Activated CD8-positive, alpha-beta memory T cell treated with anti-CD3 and anti-CD28 coated beads, Interleukin-2, amount 10 ng/mL, durations not matched to agents 7 days and 5 days (primary cell): ENCODE measurements around the gene COL4A6. TPM values are rescaled to one million over a fixed set of nuclear protein-coding genes. Genes with fewer than 3 reads are reported as not detected.

Source experiments
- ATAC-seq: fragments of 150-1000 bp; cut with Tn5 transposase; one replicate; pipeline ENCODE4 v1.10.0; 2021; ENCODE audit warnings: moderate library complexity
- CTCF ChIA-PET: fragments of 350-600 bp; sonication (Branson Sonifier 250); formaldehyde crosslinking; loops from one replicate; lab custom pipeline; 2021; ENCODE audit warnings: antibody characterized with exemption; lab: Charles Lee
- DNase-seq: peaks from one replicate; pipeline ENCODE4 v3.0.0-alpha.2; 2020
- H3K27ac Mint-ChIP-seq: one replicate; pipeline ENCODE4 v1.8.0; 2021; ENCODE audit warnings: mild to moderate bottlenecking, mixed read lengths
- H3K27me3 Mint-ChIP-seq: one replicate; pipeline ENCODE4 v1.8.0; 2021; ENCODE audit warnings: mixed read lengths
- H3K36me3 Mint-ChIP-seq: one replicate; pipeline ENCODE4 v1.8.0; 2021; ENCODE audit warnings: mild to moderate bottlenecking, mixed read lengths
- H3K4me1 Mint-ChIP-seq: one replicate; pipeline ENCODE4 v1.8.0; 2021; ENCODE audit warnings: mixed read lengths
- H3K4me3 Mint-ChIP-seq: one replicate; pipeline ENCODE4 v1.8.0; 2021; ENCODE audit warnings: mild to moderate bottlenecking, moderate library complexity, mixed read lengths
- H3K9me3 Mint-ChIP-seq: one replicate; pipeline ENCODE4 v1.8.0; 2022; ENCODE audit warnings: low read depth, mixed read lengths
- total RNA-seq, 2 experiments: library from RNA; stranded (reverse); gene quantifications; one replicate each; pipeline ENCODE4 v1.2.3, GENCODE V29; 2021

The COL4A6 gene
- total RNA-seq, 2 experiments from 2014 or later = not detected

DNA sequence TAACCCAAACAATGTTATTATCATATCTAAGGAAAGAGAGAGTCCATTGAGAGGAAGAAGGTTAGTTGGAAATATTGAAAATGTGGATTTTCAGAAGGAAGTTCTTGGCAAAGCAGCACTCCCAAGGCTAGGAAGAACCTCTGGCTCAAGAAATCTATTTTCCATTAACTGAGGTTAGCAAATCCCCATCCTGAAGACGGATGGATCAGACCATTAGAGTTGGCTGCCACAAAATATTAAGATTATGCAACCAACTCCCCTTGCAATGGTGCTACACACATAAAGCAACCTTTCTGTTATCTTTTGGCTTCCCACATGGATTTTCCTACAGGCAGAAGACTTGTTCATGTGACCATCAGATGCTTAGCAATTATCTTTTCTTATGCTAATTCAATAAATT lies 96.3 kb downstream of the COL4A6 start:
- Mint-ChIP-seq H3K4me3 (no peak overlapping the region), H3K27me3 (no peaks in the 10 kb centered on the region), H3K27ac (no peak overlapping the region), H3K36me3 (no peaks in the 10 kb centered on the region), H3K4me1 (no peaks in the 10 kb centered on the region), H3K9me3 (no peaks in the 10 kb centered on the region)
- DNase-seq (no peak), ATAC-seq (no peak)
- CTCF ChIA-PET = no interaction called here

DNA sequence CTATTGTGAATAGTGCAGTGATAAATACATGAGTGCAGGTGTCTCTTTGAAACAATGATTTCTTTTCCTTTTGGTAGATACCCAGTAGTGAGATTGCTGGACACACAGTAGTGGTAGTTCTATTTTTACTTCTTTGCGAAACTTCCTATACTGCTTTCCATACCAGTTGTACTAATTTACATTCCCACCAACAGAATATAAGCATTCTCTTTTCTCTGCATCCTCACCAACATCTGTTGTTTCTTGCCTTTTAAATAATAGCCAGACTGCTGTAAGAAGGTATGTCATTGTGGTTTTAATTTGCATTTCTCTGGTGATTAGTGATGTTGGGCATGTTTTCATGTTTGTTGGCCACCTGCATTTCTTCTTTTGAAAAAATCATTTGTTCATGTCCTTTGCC lies 105.9 kb downstream of the COL4A6 start:
- ATAC-seq (no peak), DNase-seq (no peak)
- H3K27me3 Mint-ChIP-seq = no peaks in the 10 kb centered on the region
- H3K36me3 Mint-ChIP-seq = no peaks in the 10 kb centered on the region
- CTCF ChIA-PET = no interaction called here
- no peak overlapping the region for H3K27ac Mint-ChIP-seq
- no peak overlapping the region for H3K4me3 Mint-ChIP-seq
- H3K4me1 Mint-ChIP-seq = no peaks in the 10 kb centered on the region
- H3K9me3 Mint-ChIP-seq = no peaks in the 10 kb centered on the region

DNA sequence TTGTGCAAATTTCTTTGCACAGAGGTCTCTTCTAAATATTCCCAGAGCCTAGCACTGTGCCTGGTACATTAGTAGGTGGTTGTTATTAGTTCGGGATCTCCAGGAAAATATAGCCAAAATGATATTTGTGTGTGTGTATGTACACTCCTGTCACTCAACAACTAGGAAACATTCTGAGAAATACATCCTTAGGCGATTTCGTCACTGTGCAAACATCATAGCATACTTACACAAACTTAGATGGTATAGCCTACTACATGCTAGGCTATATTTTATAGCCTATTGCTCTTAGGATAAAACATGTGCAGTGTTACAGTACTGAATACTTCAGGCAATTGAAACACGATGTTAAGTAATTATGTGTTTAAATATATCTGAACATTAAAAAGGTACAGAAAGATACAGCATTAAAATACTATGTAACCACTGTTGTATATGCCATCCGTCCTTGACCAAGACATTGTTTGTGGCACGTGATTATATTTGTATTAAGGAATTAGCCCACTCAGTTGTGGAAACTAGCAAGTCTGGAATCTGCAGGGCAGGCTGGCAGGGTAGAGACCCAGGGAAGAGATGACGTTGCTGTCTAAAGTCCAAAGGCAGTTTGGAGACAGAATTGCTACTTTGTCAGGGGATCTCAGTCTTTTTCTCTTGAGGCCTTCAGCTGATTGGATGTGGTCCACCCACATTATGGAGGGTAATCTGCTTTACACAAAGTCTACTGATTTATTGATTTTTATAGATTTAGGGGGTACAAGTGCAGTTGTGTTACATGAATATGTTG lies 106.9 kb downstream of the COL4A6 start:
- Mint-ChIP-seq H3K27ac (no peak overlapping the region), H3K27me3 (no peaks in the 10 kb centered on the region), H3K4me3 (no peak overlapping the region), H3K4me1 (no peaks in the 10 kb centered on the region), H3K36me3 (no peaks in the 10 kb centered on the region), H3K9me3 (no peaks in the 10 kb centered on the region)
- no peak for DNase-seq
- CTCF ChIA-PET = no interaction called here
- no peak for ATAC-seq

DNA sequence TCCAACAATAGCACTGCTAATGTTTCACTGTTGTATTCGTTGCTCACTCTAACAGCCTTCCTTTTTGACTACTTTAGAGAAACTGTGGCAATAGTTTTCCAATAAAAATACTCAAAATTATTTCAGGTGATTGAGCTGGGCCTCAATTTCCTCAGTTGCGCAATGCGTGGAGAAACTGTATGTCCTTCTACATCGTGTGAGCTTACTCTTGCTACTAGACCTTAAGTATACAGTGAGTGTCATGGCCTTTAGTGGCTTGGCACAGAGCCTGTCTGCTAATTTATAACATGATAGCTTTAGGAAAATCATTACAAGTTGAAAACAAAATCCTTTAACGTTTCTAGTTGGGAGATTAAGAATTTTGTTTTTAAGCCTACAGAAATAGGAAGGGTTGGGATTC lies 114.5 kb downstream of the COL4A6 start:
- Mint-ChIP-seq H3K36me3 (no peaks in the 10 kb centered on the region), H3K27ac (no peak overlapping the region), H3K9me3 (no peaks in the 10 kb centered on the region), H3K4me1 (no peaks in the 10 kb centered on the region), H3K27me3 (no peaks in the 10 kb centered on the region), H3K4me3 (no peak overlapping the region)
- no peak for ATAC-seq
- no peak for DNase-seq
- CTCF ChIA-PET = no interaction called here

DNA sequence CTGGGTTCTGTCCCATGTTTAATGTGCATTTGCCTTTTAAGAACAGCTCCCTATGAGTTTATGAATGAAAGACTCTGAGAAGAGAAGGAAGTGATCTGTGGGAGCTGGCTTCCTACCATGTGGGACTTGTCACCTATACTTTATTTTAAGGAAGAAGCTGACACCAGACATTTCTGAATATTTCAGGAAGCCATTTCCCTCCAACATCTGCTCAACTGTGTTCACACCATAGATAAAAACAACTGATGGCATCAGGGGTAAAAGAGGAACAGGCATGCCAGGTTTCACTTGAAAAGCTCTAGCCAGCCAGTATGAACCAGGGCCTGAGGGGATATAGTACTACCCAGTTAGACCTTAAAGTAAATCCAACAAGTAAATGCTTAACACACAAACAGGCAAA lies 116.0 kb downstream of the COL4A6 start:
- H3K27me3 Mint-ChIP-seq = no peaks in the 10 kb centered on the region
- no peak overlapping the region for H3K27ac Mint-ChIP-seq
- H3K36me3 Mint-ChIP-seq = no peaks in the 10 kb centered on the region
- CTCF ChIA-PET = no interaction called here
- no peak for ATAC-seq
- H3K4me3 Mint-ChIP-seq = no peak overlapping the region
- no peaks in the 10 kb centered on the region for H3K9me3 Mint-ChIP-seq
- H3K4me1 Mint-ChIP-seq = no peaks in the 10 kb centered on the region
- DNase-seq = no peak

DNA sequence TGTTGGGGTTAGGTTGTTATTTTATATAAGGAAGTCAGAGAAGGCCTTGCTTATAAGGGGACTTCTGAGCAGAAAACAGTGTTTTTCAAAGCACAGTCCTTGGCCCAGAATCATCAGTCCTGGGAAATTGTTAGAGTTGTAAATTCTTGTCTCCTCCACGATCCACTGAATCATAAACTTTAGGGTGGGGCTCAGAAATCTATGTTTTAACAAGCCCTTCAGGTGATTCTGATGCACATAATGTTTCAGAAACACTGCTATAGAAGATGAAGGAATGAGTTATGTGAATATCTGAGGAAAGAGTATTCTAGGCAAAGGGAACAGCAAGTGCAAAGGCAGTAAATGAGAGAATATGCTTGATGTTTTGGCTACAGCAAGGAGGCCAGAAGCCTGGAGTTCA lies 121.8 kb downstream of the COL4A6 start:
- no peak overlapping the region for H3K27ac Mint-ChIP-seq
- H3K27me3 Mint-ChIP-seq = no peaks in the 10 kb centered on the region
- H3K4me3 Mint-ChIP-seq = no peak overlapping the region
- H3K4me1 Mint-ChIP-seq = no peaks in the 10 kb centered on the region
- CTCF ChIA-PET = no interaction called here
- ATAC-seq = no peak
- no peaks in the 10 kb centered on the region for H3K36me3 Mint-ChIP-seq
- H3K9me3 Mint-ChIP-seq = no peaks in the 10 kb centered on the region
- no peak for DNase-seq

DNA sequence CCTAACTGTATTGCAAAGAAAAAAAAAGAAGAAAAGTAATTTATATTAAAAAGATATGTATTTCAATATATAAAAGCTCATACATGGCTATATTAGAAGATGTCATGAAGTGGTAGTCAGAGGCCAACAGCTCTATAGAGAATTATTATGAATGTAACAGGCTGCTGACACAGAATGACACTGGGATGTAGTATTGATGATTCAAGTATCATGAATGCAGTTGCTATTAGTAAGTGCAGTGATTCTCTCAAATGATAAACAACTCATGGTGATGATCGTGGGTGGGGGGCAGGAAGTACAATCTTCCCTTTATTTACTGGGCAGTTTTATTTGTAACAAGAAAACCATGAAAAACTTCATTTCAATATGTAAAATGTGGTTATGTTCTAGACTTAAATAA lies 124.6 kb downstream of the COL4A6 start:
- Mint-ChIP-seq H3K27me3 (no peaks in the 10 kb centered on the region), H3K27ac (no peak overlapping the region), H3K36me3 (no peaks in the 10 kb centered on the region), H3K9me3 (no peaks in the 10 kb centered on the region), H3K4me1 (no peaks in the 10 kb centered on the region), H3K4me3 (no peak overlapping the region)
- ATAC-seq (no peak), DNase-seq (no peak)
- CTCF ChIA-PET = no interaction called here

DNA sequence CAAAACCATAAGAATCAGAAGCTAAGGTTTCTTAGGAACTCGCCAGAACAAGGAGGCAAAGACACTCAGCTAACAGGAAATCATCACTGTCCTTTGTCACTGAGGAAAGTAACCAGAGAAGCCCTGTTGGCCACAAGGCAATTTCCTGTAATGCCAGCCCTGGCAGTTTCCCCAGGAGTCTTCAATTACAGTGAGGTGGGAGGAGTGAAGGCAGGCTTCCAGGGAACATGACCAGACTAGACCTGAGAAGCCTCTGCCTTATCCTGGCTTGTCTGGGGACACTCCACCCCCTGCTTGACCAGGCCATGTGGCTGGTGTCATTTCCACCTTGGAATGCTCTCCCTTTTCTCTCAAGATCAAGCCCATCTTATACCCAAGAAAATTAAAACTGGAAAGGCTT lies 125.3 kb downstream of the COL4A6 start:
- H3K4me3 Mint-ChIP-seq = no peak overlapping the region
- no peaks in the 10 kb centered on the region for H3K4me1 Mint-ChIP-seq
- ATAC-seq (no peak), DNase-seq (no peak)
- no peak overlapping the region for H3K27ac Mint-ChIP-seq
- H3K27me3 Mint-ChIP-seq = no peaks in the 10 kb centered on the region
- no peaks in the 10 kb centered on the region for H3K36me3 Mint-ChIP-seq
- H3K9me3 Mint-ChIP-seq = no peaks in the 10 kb centered on the region
- CTCF ChIA-PET = no interaction called here

DNA sequence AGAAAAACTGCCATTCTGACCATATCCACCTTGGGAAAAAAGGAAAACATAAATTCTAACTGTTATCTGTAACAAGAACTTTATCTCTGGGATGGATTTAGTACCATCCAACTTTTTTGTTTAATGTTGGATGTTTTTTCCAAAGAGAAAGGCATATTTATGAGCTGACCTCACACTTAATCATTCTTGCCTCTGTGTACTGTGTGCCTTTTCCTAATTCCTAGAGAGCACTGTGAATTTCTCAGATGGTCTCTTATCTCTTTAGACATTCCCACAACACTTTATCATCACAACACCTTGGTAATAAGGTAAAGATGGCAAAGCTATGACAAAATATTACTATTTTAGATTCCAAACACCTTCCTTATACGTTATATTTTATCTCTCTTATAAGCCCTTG lies 126.2 kb downstream of the COL4A6 start:
- H3K36me3 Mint-ChIP-seq = no peaks in the 10 kb centered on the region
- no peaks in the 10 kb centered on the region for H3K27me3 Mint-ChIP-seq
- H3K27ac Mint-ChIP-seq = no peak overlapping the region
- ATAC-seq (no peak), DNase-seq (no peak)
- no peaks in the 10 kb centered on the region for H3K9me3 Mint-ChIP-seq
- no peak overlapping the region for H3K4me3 Mint-ChIP-seq
- CTCF ChIA-PET = no interaction called here
- no peaks in the 10 kb centered on the region for H3K4me1 Mint-ChIP-seq

DNA sequence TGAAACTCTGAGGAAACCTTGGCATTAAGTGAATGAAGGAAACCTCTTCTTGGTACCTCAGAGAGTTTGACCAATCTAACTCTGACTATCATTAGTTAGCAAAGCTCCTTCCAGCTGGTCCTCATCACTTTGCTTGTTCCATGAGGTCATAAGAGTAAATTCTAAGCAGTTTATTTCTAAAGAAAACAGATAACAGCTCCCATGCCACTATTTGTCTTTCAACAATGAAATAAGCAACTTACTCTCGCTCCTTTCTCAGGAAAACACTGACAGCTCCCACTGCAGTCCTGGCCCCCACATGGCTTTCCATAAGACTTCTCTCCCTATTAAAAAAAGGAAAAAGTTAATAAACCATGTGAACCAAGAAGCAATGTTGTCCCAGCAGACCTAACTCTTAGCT lies 127.7 kb downstream of the COL4A6 start:
- ATAC-seq = no peak
- Mint-ChIP-seq H3K9me3 (no peaks in the 10 kb centered on the region), H3K36me3 (no peaks in the 10 kb centered on the region), H3K27ac (no peak overlapping the region), H3K27me3 (no peaks in the 10 kb centered on the region), H3K4me1 (no peaks in the 10 kb centered on the region), H3K4me3 (no peak overlapping the region)
- DNase-seq = no peak
- CTCF ChIA-PET = no interaction called here

DNA sequence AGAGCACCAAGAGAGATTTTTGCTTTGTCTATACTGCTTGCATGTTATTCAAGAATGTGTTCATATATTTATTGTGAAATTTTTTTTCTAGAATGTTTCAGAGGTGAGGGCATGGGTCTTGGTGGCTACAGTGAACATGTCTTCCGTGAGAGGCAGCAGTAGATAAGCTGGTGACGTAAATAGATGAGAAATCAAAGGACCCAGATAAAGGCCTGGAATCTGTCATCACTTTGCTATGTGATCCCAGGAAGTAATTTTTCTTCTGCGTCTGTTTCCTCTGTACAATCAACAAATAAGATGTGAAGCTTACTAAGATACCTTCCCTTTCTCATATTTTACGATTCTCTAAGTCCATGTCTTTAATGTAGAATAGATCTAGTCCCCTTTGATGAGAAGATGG lies 129.1 kb downstream of the COL4A6 start:
- no peaks in the 10 kb centered on the region for H3K4me1 Mint-ChIP-seq
- CTCF ChIA-PET = no interaction called here
- H3K27me3 Mint-ChIP-seq = no peaks in the 10 kb centered on the region
- no peaks in the 10 kb centered on the region for H3K9me3 Mint-ChIP-seq
- no peak for DNase-seq
- H3K36me3 Mint-ChIP-seq = no peaks in the 10 kb centered on the region
- no peak overlapping the region for H3K27ac Mint-ChIP-seq
- no peak overlapping the region for H3K4me3 Mint-ChIP-seq
- ATAC-seq = no peak

DNA sequence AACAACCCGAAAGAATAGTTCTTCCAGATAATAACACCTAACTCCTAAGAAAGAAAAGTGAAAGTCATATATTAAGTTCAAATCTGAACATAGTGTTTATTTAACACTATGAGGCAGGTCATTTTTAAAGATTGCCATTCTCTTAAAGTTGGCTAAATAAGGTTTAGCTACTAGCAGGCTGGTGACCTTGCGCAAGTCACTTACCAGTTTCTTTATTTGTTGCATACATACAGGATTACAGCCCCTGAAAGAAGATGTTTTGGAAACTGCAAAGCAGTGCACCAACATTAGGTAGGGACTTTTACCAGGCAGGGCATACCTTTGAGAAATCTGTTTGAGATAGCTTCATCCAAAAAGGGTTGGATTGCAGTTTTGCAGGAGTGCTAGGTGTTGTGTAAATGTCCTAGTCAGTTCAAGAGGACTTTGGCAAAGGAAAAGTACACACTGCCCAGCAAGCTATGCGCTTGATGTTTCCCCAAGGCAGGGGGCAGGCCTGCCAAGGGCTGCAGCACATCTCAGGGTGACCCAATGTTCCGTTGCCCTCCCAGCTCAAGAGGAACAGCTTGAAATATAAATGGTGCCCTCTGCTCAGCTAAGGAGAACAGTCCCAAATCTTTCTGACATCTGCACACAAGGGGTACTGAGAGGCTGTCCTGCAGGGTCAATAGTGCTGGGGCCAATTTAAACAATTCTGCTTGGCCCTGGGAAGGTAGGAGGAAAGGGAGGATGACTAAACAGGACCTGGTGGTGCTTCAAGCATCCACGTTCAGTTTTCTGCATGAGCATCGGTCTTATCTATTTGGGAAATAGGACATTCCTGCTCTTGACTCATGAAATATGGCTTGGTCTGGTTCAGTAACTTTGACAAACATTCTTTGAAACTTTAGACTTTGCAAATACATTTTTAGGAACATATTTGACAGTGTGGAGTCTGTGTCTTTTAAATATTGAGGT lies 130.8 kb downstream of the COL4A6 start:
- Mint-ChIP-seq H3K27ac (no peak overlapping the region), H3K4me1 (no peaks in the 10 kb centered on the region), H3K27me3 (no peaks in the 10 kb centered on the region), H3K36me3 (no peaks in the 10 kb centered on the region), H3K4me3 (no peak overlapping the region), H3K9me3 (no peaks in the 10 kb centered on the region)
- no peak for DNase-seq
- CTCF ChIA-PET = no interaction called here
- ATAC-seq = no peak

DNA sequence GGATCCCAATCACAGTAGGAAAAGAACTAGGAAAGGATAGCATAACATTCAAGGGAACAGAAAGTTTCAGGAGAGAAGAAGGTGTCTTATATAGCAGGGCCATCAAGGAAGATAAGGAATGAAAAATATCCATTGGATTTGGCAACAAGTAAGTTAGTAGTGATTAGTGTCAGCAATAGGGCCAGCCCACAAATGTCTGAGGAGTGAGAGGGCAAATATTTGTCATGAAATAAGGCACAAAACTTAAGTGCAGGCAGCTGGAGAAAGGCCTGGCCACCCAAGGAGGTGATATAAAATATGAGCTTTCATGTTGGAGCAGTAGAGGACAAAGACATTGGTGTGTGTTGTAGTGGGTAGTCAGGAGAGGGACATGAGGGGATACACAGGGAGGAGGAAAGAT lies 132.1 kb downstream of the COL4A6 start:
- Mint-ChIP-seq H3K36me3 (no peaks in the 10 kb centered on the region), H3K27me3 (no peaks in the 10 kb centered on the region), H3K4me3 (no peak overlapping the region), H3K27ac (no peak overlapping the region), H3K9me3 (no peaks in the 10 kb centered on the region), H3K4me1 (no peaks in the 10 kb centered on the region)
- CTCF ChIA-PET = no interaction called here
- ATAC-seq = no peak
- no peak for DNase-seq

DNA sequence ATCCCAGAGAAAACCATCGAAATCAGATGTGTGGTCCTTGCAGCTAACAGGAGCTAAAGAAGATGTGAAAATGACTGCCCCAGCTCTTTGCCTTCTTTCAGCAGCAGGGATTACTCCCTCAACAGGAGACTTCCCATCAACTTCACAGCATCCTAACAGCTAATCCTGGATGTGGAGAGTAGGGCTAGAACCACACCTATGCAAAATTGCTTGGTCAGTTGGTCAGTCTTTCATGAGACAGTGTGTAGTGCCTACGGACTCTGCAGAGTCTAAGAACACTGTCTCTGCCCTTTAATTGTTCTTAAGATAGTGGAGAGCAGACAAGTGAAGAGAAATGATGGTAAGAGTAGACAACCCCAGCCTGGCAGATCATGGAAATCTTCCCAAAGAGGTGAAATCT lies 133.5 kb downstream of the COL4A6 start:
- Mint-ChIP-seq H3K27me3 (no peaks in the 10 kb centered on the region), H3K27ac (no peak overlapping the region), H3K4me3 (no peak overlapping the region), H3K4me1 (no peaks in the 10 kb centered on the region), H3K9me3 (no peaks in the 10 kb centered on the region), H3K36me3 (no peaks in the 10 kb centered on the region)
- DNase-seq = no peak
- ATAC-seq = no peak
- CTCF ChIA-PET = no interaction called here
